Activated naive CD8-positive, alpha-beta T cell (primary cell): ENCODE data around the gene SPSB3.
"Not testable (repeated sequence)": the region's sequence is repeated elsewhere in the genome, so short reads cannot be mapped to it uniquely, and the experiment has no call there.

ENCODE experiments used
- H3K27ac Mint-ChIP-seq: one replicate; pipeline ENCODE4 v1.8.0; 2021; ENCODE audit warnings: mixed read lengths
- H3K27me3 Mint-ChIP-seq: one replicate; pipeline ENCODE4 v1.8.0; 2021; ENCODE audit warnings: mixed read lengths
- H3K36me3 Mint-ChIP-seq: one replicate; pipeline ENCODE4 v1.8.0; 2021; ENCODE audit warnings: mixed read lengths
- H3K4me1 Mint-ChIP-seq: one replicate; pipeline ENCODE4 v1.8.0; 2021; ENCODE audit warnings: low read depth, mixed read lengths
- H3K4me3 Mint-ChIP-seq: one replicate; pipeline ENCODE4 v1.8.0; 2021; ENCODE audit warnings: mild to moderate bottlenecking, mixed read lengths
- H3K9me3 Mint-ChIP-seq: one replicate; pipeline ENCODE4 v1.8.0; 2021; ENCODE audit warnings: low read depth, mixed read lengths

Gene SPSB3

DNA sequence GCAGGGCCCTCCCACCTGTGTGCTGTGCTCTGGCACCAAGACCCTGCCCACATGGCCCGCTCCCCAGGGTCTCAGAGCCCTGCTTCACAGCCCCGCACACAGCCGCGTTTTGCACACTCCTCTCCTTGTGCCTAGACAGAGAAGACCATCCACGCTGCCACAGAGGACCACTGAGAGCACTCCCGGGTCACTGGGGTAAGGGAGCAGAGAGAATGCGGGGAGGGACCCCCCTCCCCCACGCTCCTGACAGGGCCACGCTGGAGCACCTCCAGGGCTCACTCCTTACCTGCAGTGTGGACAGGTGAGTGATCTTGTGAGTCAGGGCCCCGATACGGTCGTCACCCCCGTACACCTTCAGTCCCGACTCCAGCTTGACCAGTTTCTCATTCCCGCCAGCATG lies 37.2 kb upstream of the SPSB3 start:
- H3K9me3 Mint-ChIP-seq: no peaks in the 10 kb centered on the region
- no peaks in the 10 kb centered on the region for H3K36me3 Mint-ChIP-seq
- H3K27me3 Mint-ChIP-seq: no peaks in the 10 kb centered on the region
- peaks cover 10% of the 10 kb centered on the region for H3K4me1 Mint-ChIP-seq
- no peak overlapping the region for H3K4me3 Mint-ChIP-seq
- no peak overlapping the region for H3K27ac Mint-ChIP-seq

GRCh38 chr16:1818873-1819525 lies 36.6 kb upstream of the SPSB3 start:
- Mint-ChIP-seq H3K9me3 (no peaks in the 10 kb centered on the region), H3K27ac (no peak overlapping the region), H3K36me3 (no peaks in the 10 kb centered on the region), H3K27me3 (no peaks in the 10 kb centered on the region), H3K4me1 (peaks cover 4% of the 10 kb centered on the region), H3K4me3 (no peak overlapping the region)

DNA sequence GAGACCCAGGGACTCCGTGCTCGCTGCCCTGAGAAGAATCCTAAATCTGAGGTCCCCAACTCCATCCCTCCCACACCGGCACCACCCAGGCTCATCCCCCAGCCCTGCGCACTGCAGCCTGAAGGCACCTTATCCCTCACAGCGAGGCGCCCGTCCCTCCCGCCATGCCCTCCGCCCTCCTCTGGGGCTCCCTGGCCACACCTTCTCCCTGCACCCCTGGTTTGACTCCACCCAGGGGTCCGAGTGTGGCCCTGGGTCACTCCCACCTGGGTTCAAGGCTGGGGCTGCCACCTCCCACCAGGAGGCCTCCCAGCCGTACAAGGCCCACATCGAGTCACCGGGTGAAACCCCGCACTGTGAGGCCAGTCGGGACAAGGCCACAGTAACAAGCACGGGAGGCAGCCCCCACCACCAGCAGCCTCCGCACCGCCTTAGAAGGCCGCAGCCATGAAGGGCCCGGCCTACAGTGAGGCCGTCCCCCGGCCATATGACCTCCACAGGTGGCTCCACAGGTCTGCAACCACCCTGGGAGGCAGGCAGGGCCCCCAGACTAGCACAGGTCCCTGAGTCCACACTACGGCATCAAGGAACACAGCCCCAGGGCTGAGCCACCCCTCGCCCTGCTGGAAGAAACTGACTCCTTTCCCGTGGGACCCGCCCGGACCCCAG lies 36.0 kb upstream of the SPSB3 start:
- Mint-ChIP-seq H3K36me3 (no peaks in the 10 kb centered on the region), H3K4me3 (no peak overlapping the region), H3K27me3 (no peaks in the 10 kb centered on the region), H3K9me3 (no peaks in the 10 kb centered on the region), H3K4me1 (peaks cover under 1% of the 10 kb centered on the region), H3K27ac (no peak overlapping the region)

DNA sequence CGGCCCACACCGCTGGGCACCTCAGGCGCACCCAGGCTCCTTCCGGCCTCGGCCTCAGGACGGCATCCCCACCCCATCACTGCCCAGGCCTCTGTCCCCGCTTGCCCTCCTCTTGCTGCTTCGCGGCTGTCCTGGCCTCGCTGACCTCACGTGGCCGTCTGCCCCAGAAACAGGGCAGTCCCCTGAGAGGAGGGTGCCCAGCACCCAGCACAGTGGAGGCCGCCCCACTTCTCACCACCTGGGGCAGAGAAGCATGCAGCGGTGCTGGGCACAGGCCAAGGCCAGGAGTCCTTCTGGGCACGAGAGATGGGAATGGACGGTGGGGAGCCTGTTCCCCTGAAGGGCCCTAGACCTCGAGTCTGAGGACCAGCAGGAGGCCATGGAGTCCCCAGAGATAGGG lies 35.3 kb upstream of the SPSB3 start:
- peaks cover 6% of the 10 kb centered on the region for H3K4me1 Mint-ChIP-seq
- H3K36me3 Mint-ChIP-seq: no peaks in the 10 kb centered on the region
- no peak overlapping the region for H3K27ac Mint-ChIP-seq
- H3K4me3 Mint-ChIP-seq: no peak overlapping the region
- no peaks in the 10 kb centered on the region for H3K27me3 Mint-ChIP-seq
- no peaks in the 10 kb centered on the region for H3K9me3 Mint-ChIP-seq

GRCh38 chr16:1817276-1817589 lies 34.9 kb upstream of the SPSB3 start:
- Mint-ChIP-seq H3K4me1 (peaks cover 10% of the 10 kb centered on the region), H3K36me3 (no peaks in the 10 kb centered on the region), H3K27me3 (no peaks in the 10 kb centered on the region), H3K4me3 (no peak overlapping the region), H3K27ac (no peak overlapping the region), H3K9me3 (no peaks in the 10 kb centered on the region)

DNA sequence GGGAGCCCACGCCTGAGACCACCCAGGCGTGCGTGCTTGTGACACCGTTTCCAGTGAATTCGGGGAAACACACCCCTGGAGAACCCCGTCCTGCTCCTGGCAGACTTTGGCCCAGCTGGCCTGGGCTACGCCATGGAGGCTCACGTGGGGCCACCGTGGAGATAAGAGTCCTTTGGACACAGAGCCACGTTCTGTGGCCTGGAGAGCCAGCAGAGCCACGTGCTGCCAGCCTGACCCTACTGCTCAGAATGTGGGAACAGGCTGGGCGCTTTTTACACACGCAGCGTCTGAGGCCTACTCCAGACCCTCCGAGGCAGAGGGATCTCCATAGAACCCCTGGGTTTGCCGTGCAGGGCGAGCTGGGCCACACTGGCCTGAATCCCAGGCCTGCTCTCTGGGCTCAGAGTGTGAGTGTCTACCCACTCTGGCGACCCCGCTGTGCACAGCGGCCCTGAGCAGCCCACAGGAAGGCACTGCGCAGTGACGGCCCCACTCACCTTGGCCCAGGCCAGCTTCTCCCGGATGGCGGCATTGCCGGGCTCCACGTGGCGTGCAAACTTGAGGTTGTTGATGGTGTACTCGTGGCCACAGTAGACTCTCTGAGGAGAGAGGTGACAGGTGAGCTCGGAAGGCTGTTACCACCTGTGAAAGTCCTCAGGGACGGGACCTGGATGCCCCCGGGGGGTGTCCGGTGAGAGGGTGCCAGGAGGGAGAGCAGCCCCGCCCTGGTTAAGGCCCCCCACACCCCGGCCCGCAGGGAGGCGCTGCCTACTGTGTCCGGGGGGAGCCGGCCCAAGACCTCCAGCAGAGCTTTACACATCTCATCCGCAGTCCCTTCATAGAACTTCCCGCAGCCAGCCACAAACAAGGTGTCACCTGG lies 34.3 kb upstream of the SPSB3 start:
- Mint-ChIP-seq H3K4me3 (no peak overlapping the region), H3K27me3 (no peaks in the 10 kb centered on the region), H3K4me1 (peaks cover 10% of the 10 kb centered on the region), H3K36me3 (no peaks in the 10 kb centered on the region), H3K27ac (no peak overlapping the region), H3K9me3 (no peaks in the 10 kb centered on the region)

DNA sequence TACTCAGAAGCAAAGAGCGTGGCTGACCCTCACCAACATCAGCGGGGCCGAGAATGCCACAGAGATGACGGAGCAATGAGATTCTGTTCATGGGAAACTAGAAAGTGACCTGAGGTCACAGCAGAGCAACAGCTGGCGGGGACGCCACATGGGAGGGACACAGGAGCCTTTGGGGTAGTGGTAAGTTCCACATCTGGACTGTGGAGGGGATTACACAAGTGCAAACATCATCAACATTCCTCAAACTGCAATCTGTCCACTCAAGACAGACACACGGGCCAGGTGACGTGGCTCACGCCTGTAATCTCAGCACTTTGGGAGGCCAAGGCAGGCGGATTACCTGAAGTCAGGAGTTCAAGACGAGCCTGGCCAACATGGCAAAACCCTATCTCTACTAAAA lies 33.1 kb upstream of the SPSB3 start:
- no peaks in the 10 kb centered on the region for H3K9me3 Mint-ChIP-seq
- no peak overlapping the region for H3K4me3 Mint-ChIP-seq
- H3K27me3 Mint-ChIP-seq: no peaks in the 10 kb centered on the region
- H3K4me1 Mint-ChIP-seq: peaks cover 10% of the 10 kb centered on the region
- H3K27ac Mint-ChIP-seq: peak overlapping the region; percentile 50
- H3K36me3 Mint-ChIP-seq: no peaks in the 10 kb centered on the region

GRCh38 chr16:1812732-1813163 lies 30.4 kb upstream of the SPSB3 start:
- H3K27ac Mint-ChIP-seq: peak overlapping the region; percentile 82
- H3K27me3 Mint-ChIP-seq: no peaks in the 10 kb centered on the region
- H3K4me3 Mint-ChIP-seq: no peak overlapping the region
- H3K4me1 Mint-ChIP-seq: peaks cover 10% of the 10 kb centered on the region
- no peaks in the 10 kb centered on the region for H3K9me3 Mint-ChIP-seq
- H3K36me3 Mint-ChIP-seq: no peaks in the 10 kb centered on the region

DNA sequence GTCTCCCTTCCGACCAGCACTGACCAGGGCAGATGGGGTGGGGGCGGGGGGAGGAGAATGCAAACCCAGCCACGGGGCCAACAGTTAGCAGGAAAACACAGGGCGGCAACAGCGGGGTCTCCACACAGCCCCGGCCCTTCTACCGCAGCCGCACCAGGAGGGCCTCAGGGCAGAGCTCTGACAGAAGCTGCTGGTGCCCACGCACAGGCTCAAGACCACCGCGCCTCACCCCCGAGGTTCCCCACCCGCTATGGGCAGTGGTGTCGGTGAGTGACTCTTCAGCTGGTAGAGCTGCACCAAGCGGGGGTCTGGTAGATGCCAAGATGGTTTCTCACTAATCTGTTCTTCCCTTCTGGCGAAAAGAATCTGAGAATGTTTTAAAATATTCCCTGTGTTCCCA lies 28.2 kb upstream of the SPSB3 start:
- peaks cover 10% of the 10 kb centered on the region for H3K4me1 Mint-ChIP-seq
- H3K36me3 Mint-ChIP-seq: peaks cover 7% of the 10 kb centered on the region
- no peak overlapping the region for H3K27ac Mint-ChIP-seq
- H3K9me3 Mint-ChIP-seq: no peaks in the 10 kb centered on the region
- no peaks in the 10 kb centered on the region for H3K27me3 Mint-ChIP-seq
- H3K4me3 Mint-ChIP-seq: no peak overlapping the region

GRCh38 chr16:1810106-1810505 lies 27.7 kb upstream of the SPSB3 start:
- no peak overlapping the region for H3K4me3 Mint-ChIP-seq
- peaks cover 10% of the 10 kb centered on the region for H3K4me1 Mint-ChIP-seq
- H3K27ac Mint-ChIP-seq: no peak overlapping the region
- no peaks in the 10 kb centered on the region for H3K9me3 Mint-ChIP-seq
- H3K27me3 Mint-ChIP-seq: no peaks in the 10 kb centered on the region
- H3K36me3 Mint-ChIP-seq: peaks cover 8% of the 10 kb centered on the region

GRCh38 chr16:1809281-1809801 lies 27.0 kb upstream of the SPSB3 start:
- Mint-ChIP-seq H3K36me3 (peaks cover 8% of the 10 kb centered on the region), H3K27ac (no peak overlapping the region), H3K9me3 (no peaks in the 10 kb centered on the region), H3K4me3 (no peak overlapping the region), H3K27me3 (no peaks in the 10 kb centered on the region), H3K4me1 (peaks cover 10% of the 10 kb centered on the region)

DNA sequence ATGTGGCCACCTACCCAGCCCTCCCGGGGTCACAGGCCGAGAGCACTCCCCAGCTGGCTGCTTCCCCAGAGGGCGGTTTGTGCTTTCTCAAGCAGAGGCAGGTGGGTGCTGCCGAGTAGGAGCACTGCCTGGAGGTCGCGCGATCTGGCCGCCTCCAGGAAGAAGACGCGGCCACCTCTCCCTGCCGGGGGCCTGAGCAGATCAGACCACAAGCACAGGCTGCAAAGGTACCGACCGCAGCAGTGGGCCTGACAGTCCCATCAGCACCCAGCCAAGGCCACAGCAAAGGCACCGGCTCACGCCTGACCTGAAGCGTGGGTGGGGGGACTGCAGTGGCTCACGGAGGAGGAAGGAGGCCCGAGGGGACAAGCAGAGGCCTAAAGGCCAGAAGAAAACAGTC lies 26.3 kb upstream of the SPSB3 start:
- H3K27me3 Mint-ChIP-seq: no peaks in the 10 kb centered on the region
- peaks cover 8% of the 10 kb centered on the region for H3K36me3 Mint-ChIP-seq
- no peak overlapping the region for H3K4me3 Mint-ChIP-seq
- peaks cover 10% of the 10 kb centered on the region for H3K4me1 Mint-ChIP-seq
- no peaks in the 10 kb centered on the region for H3K9me3 Mint-ChIP-seq
- no peak overlapping the region for H3K27ac Mint-ChIP-seq

- no peaks in the 10 kb centered on the region for H3K27me3 Mint-ChIP-seq
- peaks cover 8% of the 10 kb centered on the region for H3K36me3 Mint-ChIP-seq
- no peaks in the 10 kb centered on the region for H3K9me3 Mint-ChIP-seq
Measured at GRCh38 chr16:1807626-1808025, 25.3 kb upstream of the SPSB3 start.

GRCh38 chr16:1800701-1801100 lies 18.3 kb upstream of the SPSB3 start:
- Mint-ChIP-seq H3K9me3 (no peaks in the 10 kb centered on the region), H3K27me3 (no peaks in the 10 kb centered on the region), H3K36me3 (peaks cover 5% of the 10 kb centered on the region), H3K27ac (no peak overlapping the region), H3K4me3 (no peak overlapping the region), H3K4me1 (peaks cover 2% of the 10 kb centered on the region)

More at GRCh38 chr16:1807626-1808025, 25.3 kb upstream of the SPSB3 start:
- H3K4me1 Mint-ChIP-seq: peaks cover 3% of the 10 kb centered on the region
- H3K4me3 Mint-ChIP-seq: no peak overlapping the region
- no peak overlapping the region for H3K27ac Mint-ChIP-seq

GRCh38 chr16:1799263-1799662 lies 16.9 kb upstream of the SPSB3 start:
- H3K36me3 Mint-ChIP-seq, H3K4me3 Mint-ChIP-seq, H3K27ac Mint-ChIP-seq, H3K4me1 Mint-ChIP-seq, H3K9me3 Mint-ChIP-seq, H3K27me3 Mint-ChIP-seq: not testable (repeated sequence)
